Omental fat pad (tissue), 4 donors: Measurements from ENCODE around the gene NR1I3. TPM values are rescaled to one million over a fixed set of nuclear protein-coding genes. Genes with fewer than 3 reads are reported as not detected.
"Not testable (repeated sequence)": the region's sequence is repeated elsewhere in the genome, so short reads cannot be mapped to it uniquely, and the experiment has no call there.

ENCODE experiments used
- ATAC-seq: fragments of 150-250 bp; one replicate; pipeline ENCODE4 v1.9.1; 2016; ENCODE audit warnings: mild to moderate bottlenecking, moderate library complexity; ENCODE audit not compliant: low FRiP score
- DNase-seq: peaks from one replicate; pipeline ENCODE4 v3.0.0-alpha.2; 2019; ENCODE audit warnings: low spot score
- CTCF ChIP-seq, 3 donors: fragments of 450-650 bp; IDR thresholded peaks; one replicate each; pipeline ENCODE4 v1.5.1; 2016 to 2017; ENCODE audit warnings: antibody characterized with exemption in 3 of 3, mild to moderate bottlenecking in 3 of 3, moderate library complexity in 2 of 3
- total RNA-seq, 4 donors: library from RNA; depleted of rRNA; stranded (reverse); fragments of >200 nt; gene quantifications; one replicate each; pipeline ENCODE4 v1.1.0, GENCODE V29; 2016

The NR1I3 gene
- total RNA-seq, 4 donors from 2014 or later: not detected

GRCh38 chr1:161228032-161228431 lies 10.0 kb downstream of the NR1I3 start:
- no peak for TF ChIP-seq CTCF (IDR thresholded peaks at IDR 0.05)
- ATAC-seq (no peak), DNase-seq (no peak)

GRCh38 chr1:161227196-161227871 lies 10.7 kb downstream of the NR1I3 start:
- peak in 2 of 3 donors; percentile 43 to 83 for TF ChIP-seq CTCF (IDR thresholded peaks at IDR 0.05)
- peak; percentile 58 for ATAC-seq
- DNase-seq: peak; percentile 89

- no peak for DNase-seq
These were observed 11.2 kb downstream of the NR1I3 start for GRCh38 chr1:161226759-161227158.

GRCh38 chr1:161226320-161226711 lies 11.7 kb downstream of the NR1I3 start:
- no peak for DNase-seq
- no peak for ATAC-seq
- no peak for TF ChIP-seq CTCF (IDR thresholded peaks at IDR 0.05)

More at GRCh38 chr1:161226759-161227158, 11.2 kb downstream of the NR1I3 start:
- ATAC-seq: no peak
- no peak for TF ChIP-seq CTCF (IDR thresholded peaks at IDR 0.05)

GRCh38 chr1:161225534-161226319 lies 12.3 kb downstream of the NR1I3 start, which contains the start of gene TOMM40L:
Gene TOMM40L, plus strand, starts transcription at chr1:161226060. Its CDS starts 430 bp downstream, at chr1:161226490.
- ATAC-seq (peak; percentile 96), DNase-seq (peak; percentile 76)
- TF ChIP-seq CTCF (IDR thresholded peaks at IDR 0.05): no peak

GRCh38 chr1:161225178-161225533 lies 12.8 kb downstream of the NR1I3 start:
- DNase-seq (no peak), ATAC-seq (peak; percentile 1)
- no peak for TF ChIP-seq CTCF (IDR thresholded peaks at IDR 0.05)

- not testable (repeated sequence) for ATAC-seq, DNase-seq
These were observed 13.3 kb downstream of the NR1I3 start for GRCh38 chr1:161224695-161225087.
